Measurements from ENCODE around the gene FPR2. TPM values are rescaled to one million over a fixed set of nuclear protein-coding genes. Genes with fewer than 3 reads are reported as not detected.

FPR2 gene
- total and polyA plus RNA-seq, 9 of the 15 experiments (the other 6 are each of a cell fraction or from before 2014, with no cell fraction given) = 0.03 to 0.15 (median 0.07) TPM; not detected in 6

DNA sequence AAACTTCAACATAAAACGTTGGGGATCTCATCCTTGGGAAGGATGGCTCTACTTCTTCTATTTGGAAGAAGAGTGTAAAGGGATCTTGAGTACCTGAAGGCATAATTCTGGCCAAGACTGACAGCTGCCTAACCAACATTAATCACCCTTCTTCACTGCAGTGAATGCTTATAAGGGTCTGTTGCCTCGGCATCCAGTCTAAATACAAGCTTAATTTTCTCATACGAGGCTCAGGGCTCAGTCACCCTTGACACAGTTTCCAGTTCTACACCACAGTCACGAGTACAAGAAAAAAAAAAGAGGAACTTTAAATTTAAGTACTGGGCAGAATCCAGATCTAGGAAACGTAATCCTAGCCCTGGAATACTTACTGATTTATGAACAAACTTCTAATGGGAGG is 43.0 kb downstream of the FPR2 start (continued):
- TF ChIP-seq, protein P1, sequence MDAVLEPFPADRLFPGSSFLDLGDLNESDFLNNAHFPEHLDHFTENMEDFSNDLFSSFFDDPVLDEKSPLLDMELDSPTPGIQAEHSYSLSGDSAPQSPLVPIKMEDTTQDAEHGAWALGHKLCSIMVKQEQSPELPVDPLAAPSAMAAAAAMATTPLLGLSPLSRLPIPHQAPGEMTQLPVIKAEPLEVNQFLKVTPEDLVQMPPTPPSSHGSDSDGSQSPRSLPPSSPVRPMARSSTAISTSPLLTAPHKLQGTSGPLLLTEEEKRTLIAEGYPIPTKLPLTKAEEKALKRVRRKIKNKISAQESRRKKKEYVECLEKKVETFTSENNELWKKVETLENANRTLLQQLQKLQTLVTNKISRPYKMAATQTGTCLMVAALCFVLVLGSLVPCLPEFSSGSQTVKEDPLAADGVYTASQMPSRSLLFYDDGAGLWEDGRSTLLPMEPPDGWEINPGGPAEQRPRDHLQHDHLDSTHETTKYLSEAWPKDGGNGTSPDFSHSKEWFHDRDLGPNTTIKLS (IDR thresholded peaks at IDR 0.05; ENCODE audit: borderline replicate concordance, low read depth) = no peak
- TF ChIP-seq, protein P2, sequence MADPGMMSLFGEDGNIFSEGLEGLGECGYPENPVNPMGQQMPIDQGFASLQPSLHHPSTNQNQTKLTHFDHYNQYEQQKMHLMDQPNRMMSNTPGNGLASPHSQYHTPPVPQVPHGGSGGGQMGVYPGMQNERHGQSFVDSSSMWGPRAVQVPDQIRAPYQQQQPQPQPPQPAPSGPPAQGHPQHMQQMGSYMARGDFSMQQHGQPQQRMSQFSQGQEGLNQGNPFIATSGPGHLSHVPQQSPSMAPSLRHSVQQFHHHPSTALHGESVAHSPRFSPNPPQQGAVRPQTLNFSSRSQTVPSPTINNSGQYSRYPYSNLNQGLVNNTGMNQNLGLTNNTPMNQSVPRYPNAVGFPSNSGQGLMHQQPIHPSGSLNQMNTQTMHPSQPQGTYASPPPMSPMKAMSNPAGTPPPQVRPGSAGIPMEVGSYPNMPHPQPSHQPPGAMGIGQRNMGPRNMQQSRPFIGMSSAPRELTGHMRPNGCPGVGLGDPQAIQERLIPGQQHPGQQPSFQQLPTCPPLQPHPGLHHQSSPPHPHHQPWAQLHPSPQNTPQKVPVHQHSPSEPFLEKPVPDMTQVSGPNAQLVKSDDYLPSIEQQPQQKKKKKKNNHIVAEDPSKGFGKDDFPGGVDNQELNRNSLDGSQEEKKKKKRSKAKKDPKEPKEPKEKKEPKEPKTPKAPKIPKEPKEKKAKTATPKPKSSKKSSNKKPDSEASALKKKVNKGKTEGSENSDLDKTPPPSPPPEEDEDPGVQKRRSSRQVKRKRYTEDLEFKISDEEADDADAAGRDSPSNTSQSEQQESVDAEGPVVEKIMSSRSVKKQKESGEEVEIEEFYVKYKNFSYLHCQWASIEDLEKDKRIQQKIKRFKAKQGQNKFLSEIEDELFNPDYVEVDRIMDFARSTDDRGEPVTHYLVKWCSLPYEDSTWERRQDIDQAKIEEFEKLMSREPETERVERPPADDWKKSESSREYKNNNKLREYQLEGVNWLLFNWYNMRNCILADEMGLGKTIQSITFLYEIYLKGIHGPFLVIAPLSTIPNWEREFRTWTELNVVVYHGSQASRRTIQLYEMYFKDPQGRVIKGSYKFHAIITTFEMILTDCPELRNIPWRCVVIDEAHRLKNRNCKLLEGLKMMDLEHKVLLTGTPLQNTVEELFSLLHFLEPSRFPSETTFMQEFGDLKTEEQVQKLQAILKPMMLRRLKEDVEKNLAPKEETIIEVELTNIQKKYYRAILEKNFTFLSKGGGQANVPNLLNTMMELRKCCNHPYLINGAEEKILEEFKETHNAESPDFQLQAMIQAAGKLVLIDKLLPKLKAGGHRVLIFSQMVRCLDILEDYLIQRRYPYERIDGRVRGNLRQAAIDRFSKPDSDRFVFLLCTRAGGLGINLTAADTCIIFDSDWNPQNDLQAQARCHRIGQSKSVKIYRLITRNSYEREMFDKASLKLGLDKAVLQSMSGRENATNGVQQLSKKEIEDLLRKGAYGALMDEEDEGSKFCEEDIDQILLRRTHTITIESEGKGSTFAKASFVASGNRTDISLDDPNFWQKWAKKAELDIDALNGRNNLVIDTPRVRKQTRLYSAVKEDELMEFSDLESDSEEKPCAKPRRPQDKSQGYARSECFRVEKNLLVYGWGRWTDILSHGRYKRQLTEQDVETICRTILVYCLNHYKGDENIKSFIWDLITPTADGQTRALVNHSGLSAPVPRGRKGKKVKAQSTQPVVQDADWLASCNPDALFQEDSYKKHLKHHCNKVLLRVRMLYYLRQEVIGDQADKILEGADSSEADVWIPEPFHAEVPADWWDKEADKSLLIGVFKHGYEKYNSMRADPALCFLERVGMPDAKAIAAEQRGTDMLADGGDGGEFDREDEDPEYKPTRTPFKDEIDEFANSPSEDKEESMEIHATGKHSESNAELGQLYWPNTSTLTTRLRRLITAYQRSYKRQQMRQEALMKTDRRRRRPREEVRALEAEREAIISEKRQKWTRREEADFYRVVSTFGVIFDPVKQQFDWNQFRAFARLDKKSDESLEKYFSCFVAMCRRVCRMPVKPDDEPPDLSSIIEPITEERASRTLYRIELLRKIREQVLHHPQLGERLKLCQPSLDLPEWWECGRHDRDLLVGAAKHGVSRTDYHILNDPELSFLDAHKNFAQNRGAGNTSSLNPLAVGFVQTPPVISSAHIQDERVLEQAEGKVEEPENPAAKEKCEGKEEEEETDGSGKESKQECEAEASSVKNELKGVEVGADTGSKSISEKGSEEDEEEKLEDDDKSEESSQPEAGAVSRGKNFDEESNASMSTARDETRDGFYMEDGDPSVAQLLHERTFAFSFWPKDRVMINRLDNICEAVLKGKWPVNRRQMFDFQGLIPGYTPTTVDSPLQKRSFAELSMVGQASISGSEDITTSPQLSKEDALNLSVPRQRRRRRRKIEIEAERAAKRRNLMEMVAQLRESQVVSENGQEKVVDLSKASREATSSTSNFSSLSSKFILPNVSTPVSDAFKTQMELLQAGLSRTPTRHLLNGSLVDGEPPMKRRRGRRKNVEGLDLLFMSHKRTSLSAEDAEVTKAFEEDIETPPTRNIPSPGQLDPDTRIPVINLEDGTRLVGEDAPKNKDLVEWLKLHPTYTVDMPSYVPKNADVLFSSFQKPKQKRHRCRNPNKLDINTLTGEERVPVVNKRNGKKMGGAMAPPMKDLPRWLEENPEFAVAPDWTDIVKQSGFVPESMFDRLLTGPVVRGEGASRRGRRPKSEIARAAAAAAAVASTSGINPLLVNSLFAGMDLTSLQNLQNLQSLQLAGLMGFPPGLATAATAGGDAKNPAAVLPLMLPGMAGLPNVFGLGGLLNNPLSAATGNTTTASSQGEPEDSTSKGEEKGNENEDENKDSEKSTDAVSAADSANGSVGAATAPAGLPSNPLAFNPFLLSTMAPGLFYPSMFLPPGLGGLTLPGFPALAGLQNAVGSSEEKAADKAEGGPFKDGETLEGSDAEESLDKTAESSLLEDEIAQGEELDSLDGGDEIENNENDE (IDR thresholded peaks at IDR 0.05; ENCODE audit: low read depth, low read length) = no peak
- TF ChIP-seq, protein P3, sequence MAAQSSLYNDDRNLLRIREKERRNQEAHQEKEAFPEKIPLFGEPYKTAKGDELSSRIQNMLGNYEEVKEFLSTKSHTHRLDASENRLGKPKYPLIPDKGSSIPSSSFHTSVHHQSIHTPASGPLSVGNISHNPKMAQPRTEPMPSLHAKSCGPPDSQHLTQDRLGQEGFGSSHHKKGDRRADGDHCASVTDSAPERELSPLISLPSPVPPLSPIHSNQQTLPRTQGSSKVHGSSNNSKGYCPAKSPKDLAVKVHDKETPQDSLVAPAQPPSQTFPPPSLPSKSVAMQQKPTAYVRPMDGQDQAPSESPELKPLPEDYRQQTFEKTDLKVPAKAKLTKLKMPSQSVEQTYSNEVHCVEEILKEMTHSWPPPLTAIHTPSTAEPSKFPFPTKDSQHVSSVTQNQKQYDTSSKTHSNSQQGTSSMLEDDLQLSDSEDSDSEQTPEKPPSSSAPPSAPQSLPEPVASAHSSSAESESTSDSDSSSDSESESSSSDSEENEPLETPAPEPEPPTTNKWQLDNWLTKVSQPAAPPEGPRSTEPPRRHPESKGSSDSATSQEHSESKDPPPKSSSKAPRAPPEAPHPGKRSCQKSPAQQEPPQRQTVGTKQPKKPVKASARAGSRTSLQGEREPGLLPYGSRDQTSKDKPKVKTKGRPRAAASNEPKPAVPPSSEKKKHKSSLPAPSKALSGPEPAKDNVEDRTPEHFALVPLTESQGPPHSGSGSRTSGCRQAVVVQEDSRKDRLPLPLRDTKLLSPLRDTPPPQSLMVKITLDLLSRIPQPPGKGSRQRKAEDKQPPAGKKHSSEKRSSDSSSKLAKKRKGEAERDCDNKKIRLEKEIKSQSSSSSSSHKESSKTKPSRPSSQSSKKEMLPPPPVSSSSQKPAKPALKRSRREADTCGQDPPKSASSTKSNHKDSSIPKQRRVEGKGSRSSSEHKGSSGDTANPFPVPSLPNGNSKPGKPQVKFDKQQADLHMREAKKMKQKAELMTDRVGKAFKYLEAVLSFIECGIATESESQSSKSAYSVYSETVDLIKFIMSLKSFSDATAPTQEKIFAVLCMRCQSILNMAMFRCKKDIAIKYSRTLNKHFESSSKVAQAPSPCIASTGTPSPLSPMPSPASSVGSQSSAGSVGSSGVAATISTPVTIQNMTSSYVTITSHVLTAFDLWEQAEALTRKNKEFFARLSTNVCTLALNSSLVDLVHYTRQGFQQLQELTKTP (IDR thresholded peaks at IDR 0.05; ENCODE audit: low read depth in 1 of 2, partially characterized antibody in 2 of 2) = no peak
- TF ChIP-seq TEAD2 (tag; IDR thresholded peaks at IDR 0.05) = no peak
- 0 out of 2 replicates have a peak, but pooled peaks have one; percentile 22 for TF ChIP-seq SMAD4 (CRISPR knock-in tag; conservative IDR thresholded peaks at IDR 0.05)
- TF ChIP-seq, protein P4, sequence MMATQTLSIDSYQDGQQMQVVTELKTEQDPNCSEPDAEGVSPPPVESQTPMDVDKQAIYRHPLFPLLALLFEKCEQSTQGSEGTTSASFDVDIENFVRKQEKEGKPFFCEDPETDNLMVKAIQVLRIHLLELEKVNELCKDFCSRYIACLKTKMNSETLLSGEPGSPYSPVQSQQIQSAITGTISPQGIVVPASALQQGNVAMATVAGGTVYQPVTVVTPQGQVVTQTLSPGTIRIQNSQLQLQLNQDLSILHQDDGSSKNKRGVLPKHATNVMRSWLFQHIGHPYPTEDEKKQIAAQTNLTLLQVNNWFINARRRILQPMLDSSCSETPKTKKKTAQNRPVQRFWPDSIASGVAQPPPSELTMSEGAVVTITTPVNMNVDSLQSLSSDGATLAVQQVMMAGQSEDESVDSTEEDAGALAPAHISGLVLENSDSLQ (IDR thresholded peaks at IDR 0.05) = peak; percentile 58
- no peak for TF ChIP-seq ZNF23 (CRISPR knock-in tag; IDR thresholded peaks at IDR 0.05)
- TF ChIP-seq ZNF274 (IDR thresholded peaks at IDR 0.05; ENCODE audit: borderline replicate concordance, low read depth, low read length) = no peak

All from K562 (cell line).